Measurements from ENCODE around the gene KRTAP1-5.

- no peak for TF ChIP-seq CTCF (IDR thresholded peaks at IDR 0.05; ENCODE audit: poor library complexity)
- no peak for TF ChIP-seq EZH2 (IDR thresholded peaks at IDR 0.05; ENCODE audit: borderline replicate concordance)
Observed at GRCh38 chr17:41013606-41014005, 13.4 kb downstream of the KRTAP1-5 start.

Measured in hepatocyte (in vitro differentiated cells).